Suppressor macrophage treated with lipopolysaccharide for 1 hour (primary cell): ENCODE results near the gene GNB1.

Experiments used
- DNase-seq, 3 donors: peaks; one replicate each; pipeline ENCODE4 v3.0.0-alpha.2; 2020 to 2022

GNB1 gene

GRCh38 chr1:1910033-1910465, 19.2 kb upstream of the GNB1 start:
- DNase-seq = no peak

GRCh38 chr1:1908506-1908791, 17.6 kb upstream of the GNB1 start:
- no peak for DNase-seq

- DNase-seq = no peak
Measured at GRCh38 chr1:1907098-1907736, 16.3 kb upstream of the GNB1 start.

GRCh38 chr1:1906185-1907097, 15.6 kb upstream of the GNB1 start:
- peak; percentile 90 to 93 (median 93) for DNase-seq

- DNase-seq = no peak
Measured at GRCh38 chr1:1903224-1903623, 12.3 kb upstream of the GNB1 start.

GRCh38 chr1:1901641-1902294, 10.9 kb upstream of the GNB1 start:
- no peak for DNase-seq

GRCh38 chr1:1900883-1901640, 10.2 kb upstream of the GNB1 start:
- no peak for DNase-seq

GRCh38 chr1:1899967-1900327, 9.1 kb upstream of the GNB1 start:
- DNase-seq = no peak

GRCh38 chr1:1899266-1899966, 8.5 kb upstream of the GNB1 start:
- peak; percentile 13 to 36 (median 32) for DNase-seq

- no peak for DNase-seq
Measured at GRCh38 chr1:1898246-1898933, 7.5 kb upstream of the GNB1 start.

GRCh38 chr1:1895456-1896336, 4.8 kb upstream of the GNB1 start:
- no peak for DNase-seq

- no peak for DNase-seq
Measured at GRCh38 chr1:1895060-1895418, 4.2 kb upstream of the GNB1 start.

GRCh38 chr1:1894354-1895059, 3.6 kb upstream of the GNB1 start:
- DNase-seq = no peak

- no peak for DNase-seq
Measured at GRCh38 chr1:1893997-1894353, 3.1 kb upstream of the GNB1 start.

- no peak for DNase-seq
Measured at GRCh38 chr1:1893291-1893985, 2.6 kb upstream of the GNB1 start.

- DNase-seq = no peak
Measured at GRCh38 chr1:1892763-1893120, 1.9 kb upstream of the GNB1 start.

- DNase-seq = no peak
Measured at GRCh38 chr1:1892079-1892762, 1.3 kb upstream of the GNB1 start.

GRCh38 chr1:1891349-1892078, 627 bp upstream of the GNB1 start:
- peak; percentile 61 to 89 (median 67) for DNase-seq
